HEK293T (cell line): ENCODE results near the gene FAM193A.

Experiments used
- ARNT ChIP-seq: fragments of 450-650 bp; IDR thresholded peaks from 2 replicates; pipeline ENCODE4 v1.6.1; 2017; ENCODE audit warnings: mild to moderate bottlenecking
- BHLHE40 ChIP-seq: fragments of 450-650 bp; IDR thresholded peaks from 2 replicates; pipeline ENCODE4 v1.6.1; 2016; ENCODE audit warnings: mild to moderate bottlenecking, moderate library complexity, borderline replicate concordance
- CTBP1 ChIP-seq: fragments of 450-650 bp; IDR thresholded peaks from 2 replicates; pipeline ENCODE4 v1.6.1; 2016; ENCODE audit warnings: borderline replicate concordance
- ELF4 ChIP-seq: fragments of 450-650 bp; IDR thresholded peaks from 2 replicates; pipeline ENCODE4 v1.6.1; 2017; ENCODE audit warnings: antibody characterized with exemption
- FOXA1 ChIP-seq: fragments of 450-650 bp; IDR thresholded peaks from 2 replicates; pipeline ENCODE4 v1.6.1; 2016; ENCODE audit warnings: mild to moderate bottlenecking
- FOXM1 ChIP-seq: fragments of 450-650 bp; IDR thresholded peaks from 2 replicates; pipeline ENCODE4 v1.6.1; 2017; ENCODE audit warnings: mild to moderate bottlenecking, borderline replicate concordance
- HDGF ChIP-seq: fragments of 450-650 bp; IDR thresholded peaks from 2 replicates; pipeline ENCODE4 v1.6.1; 2017; ENCODE audit warnings: antibody characterized with exemption, borderline replicate concordance
- LEF1 ChIP-seq: fragments of 450-650 bp; IDR thresholded peaks from 2 replicates; pipeline ENCODE4 v1.6.1; 2017; ENCODE audit warnings: mild to moderate bottlenecking, borderline replicate concordance
- PKNOX1 ChIP-seq: fragments of 450-650 bp; IDR thresholded peaks from 2 replicates; pipeline ENCODE4 v1.6.1; 2016
- SP1 ChIP-seq: fragments of 450-650 bp; IDR thresholded peaks from 2 replicates; pipeline ENCODE4 v1.6.1; 2017
- SUZ12 ChIP-seq: fragments of 450-650 bp; IDR thresholded peaks from 2 replicates; pipeline ENCODE4 v1.6.1; 2016; ENCODE audit warnings: mild to moderate bottlenecking
- ZNF384 ChIP-seq: fragments of 450-650 bp; IDR thresholded peaks from 2 replicates; pipeline ENCODE4 v1.6.1; 2016

GRCh38 chr4:2733844-2734574 lies 197.6 kb downstream of the FAM193A start:
- TF ChIP-seq PKNOX1 (no peak), HDGF (no peak), SP1 (no peak), FOXA1 (no peak), BHLHE40 (no peak), LEF1 (no peak), FOXM1 (no peak), ELF4 (no peak), SUZ12 (no peak), CTBP1 (no peak), ARNT (no peak), ZNF384 (no peak)
